HEK293T (cell line): ENCODE data around the gene PGLYRP1.
A peak's percentile ranks its signal among the peaks of the same experiment; 100 is the strongest.

ENCODE experiments used
- CTCF ChIA-PET: fragments of 350-600 bp; formaldehyde crosslinking; extraction: SDS; loops from one replicate; lab custom pipeline; 2021; ENCODE audit warnings: antibody characterized with exemption, inconsistent platforms; lab: Yijun Ruan, JAX
- POLR2A ChIA-PET: fragments of 350-600 bp; formaldehyde crosslinking; extraction: SDS; loops from one replicate; lab custom pipeline; 2020; ENCODE audit warnings: antibody characterized with exemption, inconsistent platforms; lab: Yijun Ruan, JAX
- DNase-seq: peaks from one replicate; pipeline ENCODE4 v3.0.0; 2012; ENCODE audit warnings: mixed read lengths; ENCODE audit errors: extremely low spot score
- ARNT ChIP-seq: fragments of 450-650 bp; IDR thresholded peaks from 2 replicates; pipeline ENCODE4 v1.6.1; 2017; ENCODE audit warnings: mild to moderate bottlenecking
- BHLHE40 ChIP-seq: fragments of 450-650 bp; IDR thresholded peaks from 2 replicates; pipeline ENCODE4 v1.6.1; 2016; ENCODE audit warnings: mild to moderate bottlenecking, moderate library complexity, borderline replicate concordance
- CTBP1 ChIP-seq: fragments of 450-650 bp; IDR thresholded peaks from 2 replicates; pipeline ENCODE4 v1.6.1; 2016; ENCODE audit warnings: borderline replicate concordance
- ELF4 ChIP-seq: fragments of 450-650 bp; IDR thresholded peaks from 2 replicates; pipeline ENCODE4 v1.6.1; 2017; ENCODE audit warnings: antibody characterized with exemption
- FOXA1 ChIP-seq: fragments of 450-650 bp; IDR thresholded peaks from 2 replicates; pipeline ENCODE4 v1.6.1; 2016; ENCODE audit warnings: mild to moderate bottlenecking
- FOXK2 ChIP-seq: fragments of 450-650 bp; IDR thresholded peaks from 2 replicates; pipeline ENCODE4 v1.6.1; 2016; ENCODE audit warnings: mild to moderate bottlenecking
- FOXM1 ChIP-seq: fragments of 450-650 bp; IDR thresholded peaks from 2 replicates; pipeline ENCODE4 v1.6.1; 2017; ENCODE audit warnings: mild to moderate bottlenecking, borderline replicate concordance
- HDGF ChIP-seq: fragments of 450-650 bp; IDR thresholded peaks from 2 replicates; pipeline ENCODE4 v1.6.1; 2017; ENCODE audit warnings: antibody characterized with exemption, borderline replicate concordance
- L3MBTL2 ChIP-seq: fragments of 450-650 bp; conservative IDR thresholded peaks from 2 replicates; pipeline ENCODE4 v1.6.1; 2016; ENCODE audit warnings: mild to moderate bottlenecking
- LEF1 ChIP-seq: fragments of 450-650 bp; IDR thresholded peaks from 2 replicates; pipeline ENCODE4 v1.6.1; 2017; ENCODE audit warnings: mild to moderate bottlenecking, borderline replicate concordance
- NFRKB ChIP-seq: fragments of 450-650 bp; IDR thresholded peaks from 2 replicates; pipeline ENCODE4 v1.6.1; 2016; ENCODE audit warnings: mild to moderate bottlenecking, moderate library complexity
- SP1 ChIP-seq: fragments of 450-650 bp; IDR thresholded peaks from 2 replicates; pipeline ENCODE4 v1.6.1; 2017
- SUZ12 ChIP-seq: fragments of 450-650 bp; IDR thresholded peaks from 2 replicates; pipeline ENCODE4 v1.6.1; 2016; ENCODE audit warnings: mild to moderate bottlenecking
- TARDBP ChIP-seq: fragments of 450-650 bp; IDR thresholded peaks from 2 replicates; pipeline ENCODE4 v1.6.1; 2016
- ZNF384 ChIP-seq: fragments of 450-650 bp; IDR thresholded peaks from 2 replicates; pipeline ENCODE4 v1.6.1; 2016
- TF ChIP-seq, protein P1 (sequence below): fragments of 450-650 bp; IDR thresholded peaks from 2 replicates; pipeline ENCODE4 v1.6.1; 2016

Gene PGLYRP1

GRCh38 chr19:46015687-46016425 lies 7.0 kb downstream of the PGLYRP1 start:
- POLR2A ChIA-PET = no interaction called here
- TF ChIP-seq, protein P1, sequence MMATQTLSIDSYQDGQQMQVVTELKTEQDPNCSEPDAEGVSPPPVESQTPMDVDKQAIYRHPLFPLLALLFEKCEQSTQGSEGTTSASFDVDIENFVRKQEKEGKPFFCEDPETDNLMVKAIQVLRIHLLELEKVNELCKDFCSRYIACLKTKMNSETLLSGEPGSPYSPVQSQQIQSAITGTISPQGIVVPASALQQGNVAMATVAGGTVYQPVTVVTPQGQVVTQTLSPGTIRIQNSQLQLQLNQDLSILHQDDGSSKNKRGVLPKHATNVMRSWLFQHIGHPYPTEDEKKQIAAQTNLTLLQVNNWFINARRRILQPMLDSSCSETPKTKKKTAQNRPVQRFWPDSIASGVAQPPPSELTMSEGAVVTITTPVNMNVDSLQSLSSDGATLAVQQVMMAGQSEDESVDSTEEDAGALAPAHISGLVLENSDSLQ = no peak
- no peak for TF ChIP-seq SP1
- no peak for TF ChIP-seq LEF1
- TF ChIP-seq ARNT = no peak
- TF ChIP-seq HDGF = no peak
- no peak for TF ChIP-seq FOXK2
- TF ChIP-seq FOXM1 = no peak
- TF ChIP-seq NFRKB = no peak
- no peak for TF ChIP-seq ZNF384
- TF ChIP-seq ELF4 = no peak
- TF ChIP-seq SUZ12 = no peak
- TF ChIP-seq BHLHE40 = no peak
- TF ChIP-seq L3MBTL2 = no peak
- TF ChIP-seq CTBP1 = no peak
- no peak for TF ChIP-seq FOXA1
- TF ChIP-seq TARDBP = no peak

DNA sequence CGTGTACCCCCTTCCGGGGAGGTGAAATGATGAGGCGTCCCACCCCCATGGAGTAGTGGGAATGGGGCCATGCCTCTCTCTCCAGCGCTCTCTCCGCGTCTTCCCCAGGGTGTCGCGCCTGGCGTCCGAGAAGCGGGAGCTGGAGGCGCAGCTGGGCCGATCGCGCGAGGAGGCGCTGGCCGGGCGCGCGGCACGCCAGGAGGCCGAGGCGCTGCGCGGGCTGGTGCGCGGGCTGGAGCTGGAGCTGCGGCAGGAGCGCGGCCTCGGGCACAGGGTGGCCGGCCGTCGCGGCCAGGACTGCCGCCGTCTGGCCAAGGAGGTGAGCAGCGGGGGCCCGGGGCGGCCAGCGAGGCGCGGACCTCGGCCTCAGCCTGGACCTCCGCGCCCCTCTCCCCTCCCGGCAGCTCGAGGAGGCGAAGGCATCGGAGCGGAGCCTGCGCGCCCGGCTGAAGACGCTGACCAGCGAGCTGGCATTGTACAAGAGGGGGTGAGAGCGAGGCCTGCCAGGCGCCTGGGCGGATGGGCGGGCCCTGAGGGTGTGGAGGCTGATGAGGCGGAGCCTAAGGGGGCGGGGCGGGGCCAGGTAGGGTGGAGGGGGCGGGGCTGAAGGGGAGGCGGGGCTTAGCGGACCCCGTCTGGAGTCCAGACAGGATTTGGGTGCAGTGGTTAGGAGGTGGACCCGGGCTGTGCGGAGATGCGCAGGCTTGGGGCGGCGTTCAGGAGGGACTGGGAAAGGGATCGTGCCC lies 7.7 kb downstream of the PGLYRP1 start:
- peak; percentile 29 for DNase-seq
- POLR2A ChIA-PET = no interaction called here
- CTCF ChIA-PET = no interaction called here
- no peak for TF ChIP-seq BHLHE40
- TF ChIP-seq FOXK2 = no peak
- no peak for TF ChIP-seq ZNF384
- no peak for TF ChIP-seq SP1
- TF ChIP-seq NFRKB = no peak
- TF ChIP-seq FOXA1 = no peak
- TF ChIP-seq HDGF = no peak
- TF ChIP-seq, protein P1 = no peak
- no peak for TF ChIP-seq TARDBP
- no peak for TF ChIP-seq FOXM1
- no peak for TF ChIP-seq SUZ12
- TF ChIP-seq CTBP1 = no peak
- TF ChIP-seq LEF1 = no peak
- TF ChIP-seq ARNT = no peak
- no peak for TF ChIP-seq L3MBTL2
- no peak for TF ChIP-seq ELF4

More at GRCh38 chr19:46015687-46016425, 7.0 kb downstream of the PGLYRP1 start:
- DNase-seq = no peak
- CTCF ChIA-PET = interaction anchor here (0.5 to 1.5 kb wide), 5 partner anchors 17 to 107 kb away, joined by 3 to 7 read pairs (median 4); no protein-coding TSS in a partner anchor

DNA sequence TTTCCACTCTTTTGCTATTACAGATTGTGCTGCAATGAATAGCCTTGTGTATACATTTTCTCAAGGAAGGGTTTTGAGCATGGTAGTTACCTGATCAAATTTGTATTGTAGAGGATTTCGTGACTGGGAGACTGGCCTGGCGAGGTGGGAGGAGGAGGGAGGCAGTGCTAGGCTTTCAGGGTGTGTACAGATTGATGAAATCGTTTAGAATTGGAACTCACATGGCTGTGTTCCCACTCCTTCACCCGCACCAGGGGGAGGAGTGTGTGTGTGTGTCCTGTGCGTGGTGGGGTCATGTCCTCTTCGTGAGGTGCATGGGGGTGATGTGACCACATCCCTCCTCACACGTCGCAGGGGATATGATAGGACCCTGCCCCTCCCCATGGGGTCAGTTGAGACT lies 8.3 kb downstream of the PGLYRP1 start:
- CTCF ChIA-PET = no interaction called here

GRCh38 chr19:46009530-46010510 lies 13.0 kb downstream of the PGLYRP1 start:
- CTCF ChIA-PET = interaction anchor here (0.5 to 1.0 kb wide), 5 partner anchors 15 to 532 kb away, joined by 3 read pairs; partner anchors contain the start of gene CCDC61
- TF ChIP-seq BHLHE40 (no peak), CTBP1 (no peak), L3MBTL2 (no peak), SUZ12 (no peak), NFRKB (no peak), HDGF (no peak), ARNT (no peak), FOXA1 (no peak), ZNF384 (no peak)
- TF ChIP-seq, protein P1 = no peak
- peak; percentile 79 for DNase-seq
- POLR2A ChIA-PET = interaction anchor here (0.6 kb wide), 1 partner anchor 15 kb away, joined by 5 read pairs; the partner anchor contains the start of gene CCDC61

More for the DNA sequence above, 8.3 kb downstream of the PGLYRP1 start:
- TF ChIP-seq BHLHE40 (no peak), ARNT (no peak), FOXM1 (no peak), NFRKB (no peak), SP1 (no peak), TARDBP (no peak), FOXK2 (no peak), CTBP1 (no peak), FOXA1 (no peak), HDGF (no peak)
- no peak for DNase-seq
- POLR2A ChIA-PET = no interaction called here

DNA sequence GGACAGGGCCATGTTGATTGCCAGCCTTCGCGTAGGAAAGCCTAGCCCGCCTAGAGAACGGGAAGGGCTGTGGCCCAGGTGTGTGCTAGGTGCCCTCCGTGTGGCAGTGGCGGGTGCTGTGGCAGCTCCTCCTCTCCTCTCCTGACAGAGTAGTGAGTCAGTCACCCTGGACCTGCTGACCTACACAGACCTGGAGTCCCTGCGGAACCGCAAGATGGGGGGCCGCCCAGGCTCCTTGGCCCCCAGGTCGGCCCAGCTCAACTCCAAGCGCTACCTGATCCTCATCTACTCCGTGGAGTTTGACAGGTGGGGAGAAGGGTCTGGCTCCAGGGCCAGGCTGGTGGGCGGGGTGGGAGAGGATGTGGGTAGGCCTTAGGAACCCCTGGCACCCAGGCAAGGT lies 16.4 kb downstream of the PGLYRP1 start:
- TF ChIP-seq HDGF = no peak
- no peak for TF ChIP-seq ARNT
- TF ChIP-seq NFRKB = no peak
- TF ChIP-seq, protein P1 = no peak
- no peak for TF ChIP-seq CTBP1
- TF ChIP-seq L3MBTL2 = no peak
- TF ChIP-seq FOXM1 = no peak
- TF ChIP-seq TARDBP = no peak
- no peak for TF ChIP-seq FOXK2
- no peak for TF ChIP-seq LEF1
- no peak for TF ChIP-seq ZNF384
- TF ChIP-seq BHLHE40 = no peak
- no peak for TF ChIP-seq FOXA1
- TF ChIP-seq ELF4 = no peak
- no peak for TF ChIP-seq SUZ12
- TF ChIP-seq SP1 = no peak
- ChIA-PET CTCF (interaction anchor here (0.6 kb wide), 1 partner anchor 107 kb away, joined by 3 read pairs; no protein-coding TSS in a partner anchor), POLR2A (no interaction called here)
- no peak for DNase-seq
